H9 (cell line): Measurements from ENCODE around the gene ACAP1. TPM values are rescaled to one million over a fixed set of nuclear protein-coding genes. Genes with fewer than 3 reads are reported as not detected.

Experiments used
- DNase-seq: peaks from one replicate; pipeline ENCODE4 v3.0.0-alpha.2; 2017
- H2AFZ ChIP-seq: one replicate; pipeline ENCODE4 v1.6.1; 2013; ENCODE audit warnings: mild to moderate bottlenecking, low read length, control low read depth, moderate library complexity
- H2AK5ac ChIP-seq: 2 replicates; pipeline ENCODE4 v1.6.1; 2013; ENCODE audit warnings: low read length, control low read depth, mixed read lengths; ENCODE audit not compliant: insufficient read length
- H2BK120ac ChIP-seq: one replicate; pipeline ENCODE4 v1.6.1; 2013; ENCODE audit warnings: low read depth, mild to moderate bottlenecking, low read length, control low read depth, inconsistent platforms; ENCODE audit not compliant: poor library complexity, severe bottlenecking
- H2BK12ac ChIP-seq: 2 replicates; pipeline ENCODE4 v1.6.1; 2013; ENCODE audit warnings: low read length, control low read depth, mixed read lengths, low read depth; ENCODE audit not compliant: insufficient read length
- H2BK15ac ChIP-seq: 2 replicates; pipeline ENCODE4 v1.6.1; 2013; ENCODE audit warnings: low read depth, low read length, control low read depth
- H2BK20ac ChIP-seq: one replicate; pipeline ENCODE4 v1.6.1; 2013; ENCODE audit warnings: low read depth, mild to moderate bottlenecking, low read length, control low read depth, inconsistent platforms; ENCODE audit not compliant: poor library complexity, severe bottlenecking
- H2BK5ac ChIP-seq: 2 replicates; pipeline ENCODE4 v1.6.1; 2013; ENCODE audit warnings: low read length, control low read depth, mixed read lengths; ENCODE audit not compliant: insufficient read length
- H3K14ac ChIP-seq: 2 replicates; pipeline ENCODE4 v1.6.1; 2013; ENCODE audit warnings: low read length, control low read depth; ENCODE audit not compliant: insufficient read depth
- H3K18ac ChIP-seq: 2 replicates; pipeline ENCODE4 v1.6.1; 2013; ENCODE audit warnings: low read depth, mild to moderate bottlenecking, mixed read lengths, low read length, control low read depth; ENCODE audit not compliant: insufficient read length
- H3K23ac ChIP-seq: 2 replicates; pipeline ENCODE4 v1.6.1; 2013; ENCODE audit warnings: low read length, control low read depth, mixed read lengths, low read depth; ENCODE audit not compliant: insufficient read length
- H3K23me2 ChIP-seq: 2 replicates; pipeline ENCODE4 v1.6.1; 2013; ENCODE audit warnings: low read depth, mild to moderate bottlenecking, mixed read lengths, low read length, control low read depth; ENCODE audit not compliant: insufficient read length, poor library complexity, severe bottlenecking
- H3K27ac ChIP-seq: 2 replicates; pipeline ENCODE4 v1.5.1; 2013; ENCODE audit warnings: low read length, control low read depth, mixed read lengths, low read depth; ENCODE audit not compliant: insufficient read length
- H3K27me3 ChIP-seq: 2 replicates; pipeline ENCODE4 v1.6.1; 2013; ENCODE audit warnings: low read length, control low read depth, inconsistent platforms; ENCODE audit not compliant: insufficient read depth
- H3K4ac ChIP-seq: 2 replicates; pipeline ENCODE4 v1.6.1; 2013; ENCODE audit warnings: low read depth, mild to moderate bottlenecking, control low read depth, inconsistent platforms, low read length, moderate library complexity
- H3K4me1 ChIP-seq: 2 replicates; pipeline ENCODE4 v1.6.1; 2013; ENCODE audit warnings: low read length, control low read depth, inconsistent platforms; ENCODE audit not compliant: insufficient read depth
- H3K4me2 ChIP-seq: 2 replicates; pipeline ENCODE4 v1.6.1; 2013; ENCODE audit warnings: low read length, control low read depth, mixed read lengths; ENCODE audit not compliant: insufficient read length, insufficient read depth
- H3K56ac ChIP-seq: 2 replicates; pipeline ENCODE4 v1.6.1; 2013; ENCODE audit warnings: low read depth, mild to moderate bottlenecking, mixed read lengths, low read length, control low read depth; ENCODE audit not compliant: insufficient read length
- H3K79me1 ChIP-seq: 2 replicates; pipeline ENCODE4 v1.6.1; 2013; ENCODE audit warnings: low read depth, mild to moderate bottlenecking, moderate library complexity, low read length, control low read depth, inconsistent platforms; ENCODE audit not compliant: insufficient read depth, poor library complexity, severe bottlenecking
- H3K79me2 ChIP-seq: 2 replicates; pipeline ENCODE4 v1.6.1; 2013; ENCODE audit warnings: low read length, control low read depth, inconsistent platforms; ENCODE audit not compliant: insufficient read depth
- H3K9ac ChIP-seq: 2 replicates; pipeline ENCODE4 v1.6.1; 2013; ENCODE audit warnings: low read length, control low read depth, mixed read lengths; ENCODE audit not compliant: insufficient read length; ENCODE audit errors: extremely low read depth
- H3K9me3 ChIP-seq: one replicate; pipeline ENCODE4 v1.6.1; 2013; ENCODE audit warnings: low read depth, low read length, inconsistent platforms; ENCODE audit not compliant: control insufficient read depth
- H3T11ph ChIP-seq: one replicate; pipeline ENCODE4 v1.6.1; 2013; ENCODE audit warnings: mild to moderate bottlenecking, low read length, control low read depth, inconsistent platforms
- H4K20me1 ChIP-seq: one replicate; pipeline ENCODE4 v1.6.1; 2013; ENCODE audit not compliant: control insufficient read depth, insufficient read length, insufficient read depth
- H4K5ac ChIP-seq: 2 replicates; pipeline ENCODE4 v1.6.1; 2013; ENCODE audit warnings: low read depth, mild to moderate bottlenecking, mixed read lengths, low read length, control low read depth; ENCODE audit not compliant: insufficient read length
- H4K8ac ChIP-seq: replicated peaks from 2 replicates; pipeline ENCODE4 v1.6.1; 2013; ENCODE audit warnings: low read length, control low read depth, mixed read lengths, low read depth; ENCODE audit not compliant: insufficient read length
- H4K91ac ChIP-seq: 2 replicates; pipeline ENCODE4 v1.6.1; 2013; ENCODE audit warnings: low read depth, mild to moderate bottlenecking, moderate library complexity, mixed read lengths, low read length, control low read depth; ENCODE audit not compliant: insufficient read length
- H3K27ac Mint-ChIP-seq, 3 experiments: 2 replicates in 2 of 3; 3 replicates in 1 of 3; pipeline ENCODE4 v1.8.0; 2020 to 2021; ENCODE audit warnings: mixed read lengths in 3 of 3, mild to moderate bottlenecking in 1 of 3, moderate library complexity in 1 of 3
- H3K27me3 Mint-ChIP-seq: 2 replicates; pipeline ENCODE4 v1.8.0; 2021; ENCODE audit warnings: low read depth, mild to moderate bottlenecking, moderate library complexity, mixed read lengths
- H3K36me3 Mint-ChIP-seq, 3 experiments: 2 replicates in 2 of 3; 3 replicates in 1 of 3; pipeline ENCODE4 v1.8.0; 2020 to 2021; ENCODE audit warnings: low read depth in 3 of 3, mixed read lengths in 3 of 3; ENCODE audit not compliant: insufficient read depth in 1 of 3
- H3K4me1 Mint-ChIP-seq, 2 experiments: 2 replicates each; pipeline ENCODE4 v1.8.0; 2020; ENCODE audit warnings: mixed read lengths in 2 of 2
- H3K4me3 Mint-ChIP-seq, 2 experiments: 2 replicates in 1 of 2; 3 replicates in 1 of 2; pipeline ENCODE4 v1.8.0; 2020 to 2021; ENCODE audit warnings: mild to moderate bottlenecking in 2 of 2, mixed read lengths in 2 of 2, moderate library complexity in 1 of 2
- H3K9me3 Mint-ChIP-seq, 2 experiments: 2 replicates in 1 of 2; 3 replicates in 1 of 2; pipeline ENCODE4 v1.8.0; 2020; ENCODE audit warnings: mild to moderate bottlenecking in 2 of 2, mixed read lengths in 2 of 2, moderate library complexity in 1 of 2
- WGBS: extraction: QIAGEN DNeasy Blood & Tissue Kit; methylation state at CpG from one replicate; pipeline ENCODE4 v1.1.7; 2013; ENCODE audit warnings: missing lambda C conversion rate, low lambda C conversion rate, mixed read lengths; ENCODE audit not compliant: insufficient read length; ENCODE audit errors: extremely low coverage; 5-methylcytosine and 5-hydroxymethylcytosine counted together
- total RNA-seq: library from RNA; stranded (reverse); gene quantifications from 2 replicates; pipeline ENCODE4 v1.2.1, GENCODE V29; 2021
- TF ChIP-seq, protein P1 (sequence below): fragments of 200-600 bp; sonication (generic); conservative IDR thresholded peaks from 3 replicates; pipeline ENCODE4 v1.8.0; 2021; ENCODE audit warnings: antibody characterized with exemption, mild to moderate bottlenecking

Gene ACAP1
- total RNA-seq, 1 experiment from 2014 or later = 18.2 TPM

- H3K9ac ChIP-seq = peak within 1 kb of the TSS; percentile 8
- H3K23ac ChIP-seq = no peak within 1 kb of the TSS
- H4K8ac ChIP-seq = no peak within 1 kb of the TSS
- H3K79me1 ChIP-seq = no peaks in the 10 kb centered on the region
- TF ChIP-seq, protein P1, sequence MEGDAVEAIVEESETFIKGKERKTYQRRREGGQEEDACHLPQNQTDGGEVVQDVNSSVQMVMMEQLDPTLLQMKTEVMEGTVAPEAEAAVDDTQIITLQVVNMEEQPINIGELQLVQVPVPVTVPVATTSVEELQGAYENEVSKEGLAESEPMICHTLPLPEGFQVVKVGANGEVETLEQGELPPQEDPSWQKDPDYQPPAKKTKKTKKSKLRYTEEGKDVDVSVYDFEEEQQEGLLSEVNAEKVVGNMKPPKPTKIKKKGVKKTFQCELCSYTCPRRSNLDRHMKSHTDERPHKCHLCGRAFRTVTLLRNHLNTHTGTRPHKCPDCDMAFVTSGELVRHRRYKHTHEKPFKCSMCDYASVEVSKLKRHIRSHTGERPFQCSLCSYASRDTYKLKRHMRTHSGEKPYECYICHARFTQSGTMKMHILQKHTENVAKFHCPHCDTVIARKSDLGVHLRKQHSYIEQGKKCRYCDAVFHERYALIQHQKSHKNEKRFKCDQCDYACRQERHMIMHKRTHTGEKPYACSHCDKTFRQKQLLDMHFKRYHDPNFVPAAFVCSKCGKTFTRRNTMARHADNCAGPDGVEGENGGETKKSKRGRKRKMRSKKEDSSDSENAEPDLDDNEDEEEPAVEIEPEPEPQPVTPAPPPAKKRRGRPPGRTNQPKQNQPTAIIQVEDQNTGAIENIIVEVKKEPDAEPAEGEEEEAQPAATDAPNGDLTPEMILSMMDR = no peak; the same call in 2 of the 3 replicates
- H3K27ac ChIP-seq = no peak within 1 kb of the TSS
- H3K4me2 ChIP-seq = peak within 1 kb of the TSS; percentile 50
- no peak within 1 kb of the TSS for H2AK5ac ChIP-seq
- no peak within 1 kb of the TSS for H2BK120ac ChIP-seq
- H3K4me1 Mint-ChIP-seq = peaks cover 29 to 37% of the 10 kb centered on the region in 2 experiments
- no peak within 1 kb of the TSS for H2AFZ ChIP-seq
- peak within 1 kb of the TSS in 2 of 3 experiments; percentile 47 to 89; a peak in 3 of 7 replicates for H3K27ac Mint-ChIP-seq
- no peak within 1 kb of the TSS for H4K91ac ChIP-seq
- no peaks in the 10 kb centered on the region for H3K9me3 Mint-ChIP-seq
- H3K27me3 Mint-ChIP-seq = peaks cover 8% of the 10 kb centered on the region
- H3K56ac ChIP-seq = no peak within 1 kb of the TSS
- H3K9me3 ChIP-seq = no peaks in the 10 kb centered on the region
- H3T11ph ChIP-seq = no peak within 1 kb of the TSS
- H3K4me1 ChIP-seq = 0 out of 2 replicates have a peak, but pooled peaks cover 2% of the 10 kb centered on the region
- H2BK15ac ChIP-seq = no peak within 1 kb of the TSS
- no peak within 1 kb of the TSS for H3K4ac ChIP-seq
- no peaks in the 10 kb centered on the region; the same call in 1 of the 2 replicates for H3K79me2 ChIP-seq
- no CpG with 5 or more reads among the region's 91 CpGs for WGBS
- H3K36me3 Mint-ChIP-seq = no peaks in the 10 kb centered on the region; a peak in 1 of 7 replicates
- peak within 1 kb of the TSS; percentile 77 to 88 for H3K4me3 Mint-ChIP-seq
- H2BK5ac ChIP-seq = no peak within 1 kb of the TSS
- peak within 1 kb of the TSS; percentile 54 for H3K18ac ChIP-seq
- no peak within 1 kb of the TSS for H4K5ac ChIP-seq
- H2BK20ac ChIP-seq = no peak within 1 kb of the TSS
- peaks cover 12% of the 10 kb centered on the region for H3K23me2 ChIP-seq
- H2BK12ac ChIP-seq = no peak within 1 kb of the TSS
- no peaks in the 10 kb centered on the region for H3K27me3 ChIP-seq
- DNase-seq = peak; percentile 92
- peak within 1 kb of the TSS; percentile 74 for H3K14ac ChIP-seq
- H4K20me1 ChIP-seq = no peaks in the 10 kb centered on the region
Measured at GRCh38 chr17:7351665-7352502, 15.6 kb downstream of the ACAP1 start, which contains the start of gene KCTD11. Gene KCTD11 (plus strand): TSS chr17:7352162.
